HG03175 (cell line): Measurements from ENCODE around the gene KRTAP5-8.
"Not testable (repeated sequence)": the region's sequence is repeated elsewhere in the genome, so short reads cannot be mapped to it uniquely, and the experiment has no call there.

Experiments
- ATAC-seq: cut with Tn5 transposase; IDR thresholded peaks from one replicate; pipeline ENCODE4 v1.9.1; 2021; ENCODE audit warnings: mild to moderate bottlenecking, moderate library complexity; ENCODE audit not compliant: unreplicated experiment

Gene KRTAP5-8

GRCh38 chr11:71537977-71538665 lies at the start of gene KRTAP5-8:
TSS of gene KRTAP5-8 (plus strand) at chr11:71538025. CDS start at chr11:71538056, 31 bp downstream.
- not testable (repeated sequence) for ATAC-seq

- ATAC-seq: no peak
Observed at GRCh38 chr11:71488681-71489270, 49.0 kb upstream of the KRTAP5-8 start.

- ATAC-seq: no peak
Observed at GRCh38 chr11:71489311-71490043, 48.3 kb upstream of the KRTAP5-8 start.

- no peak for ATAC-seq
Observed at GRCh38 chr11:71490044-71490730, 47.6 kb upstream of the KRTAP5-8 start.

GRCh38 chr11:71490731-71491390 lies 47.0 kb upstream of the KRTAP5-8 start:
- ATAC-seq: no peak

- ATAC-seq: no peak
Observed at GRCh38 chr11:71491531-71491930, 46.3 kb upstream of the KRTAP5-8 start.

- no peak for ATAC-seq
Observed at GRCh38 chr11:71491940-71492339, 45.9 kb upstream of the KRTAP5-8 start.

GRCh38 chr11:71495286-71496230 lies 42.3 kb upstream of the KRTAP5-8 start:
- no peak for ATAC-seq

GRCh38 chr11:71496421-71496820 lies 41.4 kb upstream of the KRTAP5-8 start:
- ATAC-seq: no peak

GRCh38 chr11:71498091-71498490 lies 39.7 kb upstream of the KRTAP5-8 start:
- no peak for ATAC-seq

GRCh38 chr11:71499125-71499524 lies 38.7 kb upstream of the KRTAP5-8 start:
- ATAC-seq: no peak

GRCh38 chr11:71499546-71499945 lies 38.3 kb upstream of the KRTAP5-8 start:
- ATAC-seq: no peak

- ATAC-seq: no peak
Observed at GRCh38 chr11:71500601-71501021, 37.2 kb upstream of the KRTAP5-8 start.

GRCh38 chr11:71501071-71501985 lies 36.5 kb upstream of the KRTAP5-8 start:
- no peak for ATAC-seq

- ATAC-seq: no peak
Observed at GRCh38 chr11:71502026-71502425, 35.8 kb upstream of the KRTAP5-8 start.

- no peak for ATAC-seq
Observed at GRCh38 chr11:71502871-71503435, 34.9 kb upstream of the KRTAP5-8 start.

- no peak for ATAC-seq
Observed at GRCh38 chr11:71504531-71504930, 33.3 kb upstream of the KRTAP5-8 start.

- no peak for ATAC-seq
Observed at GRCh38 chr11:71505001-71505400, 32.8 kb upstream of the KRTAP5-8 start.
